AG10803 (cell line): ENCODE data around the gene FAM237A.

Source experiments
- DNase-seq: peaks from one replicate; pipeline ENCODE4 v3.0.0; 2010; ENCODE audit warnings: low read depth
- H3K4me3 ChIP-seq: 2 replicates; pipeline ENCODE4 v1.5.1; 2011; ENCODE audit warnings: mild to moderate bottlenecking, low read length, control low read depth
- TF ChIP-seq, protein P1 (sequence below): conservative IDR thresholded peaks from 2 replicates; pipeline ENCODE4 v1.5.1; 2011; ENCODE audit warnings: mild to moderate bottlenecking, low read length, control low read depth, inconsistent platforms

Gene FAM237A

DNA sequence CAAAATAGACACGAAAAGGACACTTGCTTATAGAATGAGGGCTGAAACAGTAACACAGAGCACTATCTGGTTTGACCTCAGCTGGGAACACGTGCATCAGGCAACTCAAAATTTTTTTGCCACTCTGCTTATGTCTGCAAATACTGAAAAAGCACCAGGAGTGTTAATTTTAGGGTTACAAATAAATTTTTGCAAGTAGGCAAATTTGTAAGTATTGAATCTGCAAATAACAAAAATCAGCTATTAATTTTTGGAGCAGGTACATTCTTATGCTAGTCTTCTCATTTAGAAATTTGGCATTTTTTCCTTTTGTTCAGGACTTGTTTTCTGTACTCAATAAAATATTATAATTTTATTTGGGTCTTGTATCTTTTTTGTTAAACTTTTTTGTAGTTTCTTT, 46.2 kb downstream of the FAM237A start:
- DNase-seq = no peak
- H3K4me3 ChIP-seq = no peak overlapping the region
- TF ChIP-seq, protein P1, sequence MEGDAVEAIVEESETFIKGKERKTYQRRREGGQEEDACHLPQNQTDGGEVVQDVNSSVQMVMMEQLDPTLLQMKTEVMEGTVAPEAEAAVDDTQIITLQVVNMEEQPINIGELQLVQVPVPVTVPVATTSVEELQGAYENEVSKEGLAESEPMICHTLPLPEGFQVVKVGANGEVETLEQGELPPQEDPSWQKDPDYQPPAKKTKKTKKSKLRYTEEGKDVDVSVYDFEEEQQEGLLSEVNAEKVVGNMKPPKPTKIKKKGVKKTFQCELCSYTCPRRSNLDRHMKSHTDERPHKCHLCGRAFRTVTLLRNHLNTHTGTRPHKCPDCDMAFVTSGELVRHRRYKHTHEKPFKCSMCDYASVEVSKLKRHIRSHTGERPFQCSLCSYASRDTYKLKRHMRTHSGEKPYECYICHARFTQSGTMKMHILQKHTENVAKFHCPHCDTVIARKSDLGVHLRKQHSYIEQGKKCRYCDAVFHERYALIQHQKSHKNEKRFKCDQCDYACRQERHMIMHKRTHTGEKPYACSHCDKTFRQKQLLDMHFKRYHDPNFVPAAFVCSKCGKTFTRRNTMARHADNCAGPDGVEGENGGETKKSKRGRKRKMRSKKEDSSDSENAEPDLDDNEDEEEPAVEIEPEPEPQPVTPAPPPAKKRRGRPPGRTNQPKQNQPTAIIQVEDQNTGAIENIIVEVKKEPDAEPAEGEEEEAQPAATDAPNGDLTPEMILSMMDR = no peak

DNA sequence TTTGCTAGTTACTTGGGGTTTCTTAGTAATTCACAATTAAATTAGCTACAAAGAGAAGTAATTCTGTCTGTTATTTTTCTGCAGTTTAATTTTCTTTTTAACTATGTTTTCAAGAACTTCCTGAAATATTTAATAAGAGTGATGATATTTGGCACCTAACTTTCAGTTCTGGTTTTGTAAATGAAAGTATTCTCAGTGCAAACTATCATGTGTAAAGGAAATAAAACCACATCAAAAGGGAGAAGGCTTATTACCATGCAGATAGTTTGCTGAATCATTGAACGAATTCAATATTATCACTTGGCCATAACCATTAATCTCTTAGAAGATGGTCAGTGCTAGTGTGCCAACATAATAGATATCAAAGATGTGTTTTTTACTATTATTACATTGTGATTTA, 46.7 kb downstream of the FAM237A start:
- H3K4me3 ChIP-seq = no peak overlapping the region
- no peak for DNase-seq
- TF ChIP-seq, protein P1 = no peak

DNA sequence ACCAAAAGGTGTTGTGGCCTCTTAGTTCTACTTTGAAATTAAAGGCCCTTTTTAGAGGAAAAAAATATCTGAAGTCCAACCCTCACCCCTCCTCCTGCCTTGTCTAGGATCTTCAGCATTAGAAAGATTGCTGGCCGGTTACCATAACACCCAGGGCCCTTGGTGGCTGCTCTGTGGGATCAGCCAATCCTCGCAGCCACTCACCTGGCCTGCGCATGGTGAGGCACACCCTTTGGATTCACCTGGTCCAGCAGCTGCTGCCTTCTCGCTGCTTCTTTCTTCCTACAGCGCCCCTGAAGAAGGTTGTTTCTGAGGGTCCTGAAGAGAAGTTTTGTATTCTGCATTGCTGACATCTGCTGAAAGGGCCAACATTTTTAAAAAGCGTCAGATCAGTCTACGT, 50.7 kb downstream of the FAM237A start:
- no peak overlapping the region for H3K4me3 ChIP-seq
- DNase-seq = no peak
- TF ChIP-seq, protein P1 = no peak

DNA sequence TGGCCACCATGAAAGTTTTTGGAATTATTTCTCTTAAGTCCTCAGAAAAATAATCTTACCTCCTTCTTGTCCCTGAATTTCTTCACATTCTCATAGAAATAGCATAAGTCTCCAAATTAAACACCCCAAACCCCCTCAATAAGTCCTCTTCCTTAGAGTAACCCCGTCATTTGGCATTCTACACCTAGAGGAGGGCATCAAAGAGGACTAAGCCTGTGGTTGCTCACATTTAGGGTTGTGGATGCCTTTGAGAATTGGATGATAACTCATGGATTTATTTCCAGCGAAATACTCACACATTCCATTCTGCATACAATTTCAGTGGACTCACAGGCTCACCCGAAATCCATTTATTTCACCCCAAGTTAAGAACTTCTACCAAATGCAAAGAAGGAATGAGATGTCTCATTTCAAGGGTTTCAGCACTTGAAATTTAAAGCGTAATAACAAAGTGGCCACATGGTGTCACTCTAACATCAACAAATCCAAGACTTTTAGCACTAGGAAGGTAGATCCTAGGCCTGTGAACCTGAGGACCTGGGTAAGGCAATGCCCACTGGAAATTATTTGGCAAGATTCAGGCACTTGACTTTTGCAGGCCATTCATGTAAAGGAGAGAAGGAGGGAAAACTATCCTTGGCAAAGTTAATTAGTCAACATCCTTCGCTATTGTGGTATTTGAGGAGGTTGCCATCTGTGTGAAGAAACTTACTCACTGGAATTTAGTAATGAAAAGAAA, 51.3 kb downstream of the FAM237A start:
- TF ChIP-seq, protein P1 = peak; percentile 72
- H3K4me3 ChIP-seq = no peak overlapping the region

DNA sequence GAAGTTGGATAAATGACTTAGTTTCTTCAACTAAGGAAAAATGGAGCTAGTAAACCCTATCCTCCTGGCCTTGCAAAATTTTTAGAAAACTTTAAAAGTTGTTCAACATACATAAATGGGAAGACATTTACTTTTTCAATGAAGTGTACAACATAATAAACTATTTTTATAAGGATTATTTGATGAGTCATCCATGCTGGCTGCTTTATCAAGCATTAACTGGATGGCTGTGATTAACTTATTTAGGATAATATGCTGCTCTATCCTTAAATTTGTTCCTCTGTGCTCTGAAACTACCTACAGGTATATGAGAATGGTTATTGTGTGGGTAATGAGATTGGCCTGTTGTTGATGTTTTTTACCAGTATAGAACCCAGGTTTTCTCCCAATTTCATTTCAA, 54.6 kb downstream of the FAM237A start:
- H3K4me3 ChIP-seq = no peak overlapping the region
- TF ChIP-seq, protein P1 = no peak
- DNase-seq = no peak

More for the DNA sequence above, 51.3 kb downstream of the FAM237A start:
- DNase-seq = peak; percentile 62

DNA sequence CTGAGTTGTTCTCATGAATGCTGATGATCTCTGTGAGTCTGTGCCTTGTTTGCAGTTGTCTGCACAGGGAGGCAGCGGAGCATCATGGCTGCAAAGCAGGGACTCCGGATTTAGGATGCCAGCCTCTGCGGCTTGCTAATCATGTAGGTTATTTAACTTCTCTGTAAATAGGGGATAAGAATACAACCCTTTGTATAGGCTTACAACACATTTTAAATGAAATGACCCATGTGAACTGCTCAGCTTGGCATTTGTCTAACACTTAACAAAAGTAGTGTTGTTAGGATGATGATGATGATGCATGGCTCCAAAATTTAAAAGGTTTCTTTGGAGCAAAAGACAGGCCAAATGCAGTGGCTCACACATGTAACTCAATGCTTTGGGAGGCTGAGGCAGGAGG, 56.5 kb downstream of the FAM237A start:
- TF ChIP-seq, protein P1 = no peak
- H3K4me3 ChIP-seq = no peak overlapping the region
- DNase-seq = no peak
